Heart left ventricle (tissue), 13 donors: ENCODE measurements around the gene FATE1.

Source experiments
- POLR2A ChIP-seq, 2 donors: fragments of 450-650 bp; IDR thresholded peaks; one replicate each; pipeline ENCODE4 v1.6.1; 2017; ENCODE audit warnings: antibody characterized with exemption in 2 of 2, mild to moderate bottlenecking in 2 of 2, moderate library complexity in 2 of 2
- TF ChIP-seq, protein P1 (sequence below), 12 donors: fragments of 200-600 bp; sonication (generic) in 4 of 12; IDR thresholded peaks; one replicate each; pipeline versions ENCODE4 v1.5.0 to v1.8.0; 2018 to 2022; ENCODE audit warnings: antibody characterized with exemption in 12 of 12, mild to moderate bottlenecking in 5 of 12
- donor health status: ischemic (EF 13 %, LVEDD 7.1; RV severe dilation, severe dysfunction).
- donor health status: DM: no; HTN: yes; CAD: no.
- donor health status: DM: no; HTN: no; CAD: no.
- donor health status: ischemic (EF 25% LVEDD 6.9; RV normal size, moderate dysfunction).
- donor health status: ischemic (EF 25% LVEDD 5.7; RV mildly dilated, moderate dysfunction).
- donor health status: ischemic (EF 35%, LVEDD 5.7; RV mildly dilated, moderate dysfunction).
- donor health status: nonischemic (EF 11% LVEDD 7.7; RV severe dilation, severe dysfunction).
- donor health status: DM: yes; HTN: yes; CAD: no.
- donor health status: PGD.
- donor health status: ischemic (EF 29% LVEDD 5.4; RV normal size, mild dysfunction).
- donor health status: nonischemic (EF 23%, LVEDD 6.1; RV moderate dilation, normal function).

GRCh38 chrX:151742311-151742710 lies 26.5 kb downstream of the FATE1 start:
- TF ChIP-seq, protein P1, sequence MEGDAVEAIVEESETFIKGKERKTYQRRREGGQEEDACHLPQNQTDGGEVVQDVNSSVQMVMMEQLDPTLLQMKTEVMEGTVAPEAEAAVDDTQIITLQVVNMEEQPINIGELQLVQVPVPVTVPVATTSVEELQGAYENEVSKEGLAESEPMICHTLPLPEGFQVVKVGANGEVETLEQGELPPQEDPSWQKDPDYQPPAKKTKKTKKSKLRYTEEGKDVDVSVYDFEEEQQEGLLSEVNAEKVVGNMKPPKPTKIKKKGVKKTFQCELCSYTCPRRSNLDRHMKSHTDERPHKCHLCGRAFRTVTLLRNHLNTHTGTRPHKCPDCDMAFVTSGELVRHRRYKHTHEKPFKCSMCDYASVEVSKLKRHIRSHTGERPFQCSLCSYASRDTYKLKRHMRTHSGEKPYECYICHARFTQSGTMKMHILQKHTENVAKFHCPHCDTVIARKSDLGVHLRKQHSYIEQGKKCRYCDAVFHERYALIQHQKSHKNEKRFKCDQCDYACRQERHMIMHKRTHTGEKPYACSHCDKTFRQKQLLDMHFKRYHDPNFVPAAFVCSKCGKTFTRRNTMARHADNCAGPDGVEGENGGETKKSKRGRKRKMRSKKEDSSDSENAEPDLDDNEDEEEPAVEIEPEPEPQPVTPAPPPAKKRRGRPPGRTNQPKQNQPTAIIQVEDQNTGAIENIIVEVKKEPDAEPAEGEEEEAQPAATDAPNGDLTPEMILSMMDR (IDR thresholded peaks at IDR 0.05): no peak
- no peak for TF ChIP-seq POLR2A (IDR thresholded peaks at IDR 0.05)
